Measurements from ENCODE around the gene BMPR1B.
A peak's percentile ranks its signal among the peaks of the same experiment; 100 is the strongest.

BMPR1B gene

DNA sequence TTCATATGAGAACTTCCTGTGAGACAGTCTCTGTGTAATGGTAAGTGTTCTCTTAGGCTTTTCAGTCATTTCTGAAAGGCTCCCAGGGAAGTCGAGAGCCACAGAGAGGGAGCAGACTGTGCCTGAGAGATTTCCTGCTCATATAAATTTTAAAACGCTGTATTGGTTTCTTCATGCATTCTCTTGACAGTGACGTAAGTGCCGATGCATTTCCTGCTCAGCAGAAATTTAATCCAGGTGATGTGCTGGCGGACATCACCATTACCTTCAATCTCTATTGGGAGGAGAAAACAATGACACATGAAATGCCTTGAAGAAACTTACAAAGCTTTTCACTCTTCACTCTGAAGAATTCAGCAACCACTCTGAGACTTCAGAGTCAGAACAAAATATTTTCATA is 383.6 kb downstream of the BMPR1B start:
- TF ChIP-seq CTCF (IDR thresholded peaks at IDR 0.05; ENCODE audit: low read depth, low read length): no peak
- H3K36me3 ChIP-seq: no peaks in the 10 kb centered on the region
- no peak overlapping the region for H3K4me3 ChIP-seq (ENCODE audit: low read depth, low read length)
- DNase-seq: no peak
- H3K27ac ChIP-seq: no peak overlapping the region
- H3K27me3 ChIP-seq (ENCODE audit: insufficient read depth, low read depth, severe bottlenecking): no peaks in the 10 kb centered on the region
- peaks cover 8% of the 10 kb centered on the region for H3K9me3 ChIP-seq (ENCODE audit: severe bottlenecking)

- H3K9me3 ChIP-seq (ENCODE audit: severe bottlenecking): peaks cover 8% of the 10 kb centered on the region
- TF ChIP-seq CTCF (IDR thresholded peaks at IDR 0.05; ENCODE audit: low read depth, low read length): no peak
Observed at GRCh38 chr4:95142932-95143331, 385.2 kb downstream of the BMPR1B start.

DNA sequence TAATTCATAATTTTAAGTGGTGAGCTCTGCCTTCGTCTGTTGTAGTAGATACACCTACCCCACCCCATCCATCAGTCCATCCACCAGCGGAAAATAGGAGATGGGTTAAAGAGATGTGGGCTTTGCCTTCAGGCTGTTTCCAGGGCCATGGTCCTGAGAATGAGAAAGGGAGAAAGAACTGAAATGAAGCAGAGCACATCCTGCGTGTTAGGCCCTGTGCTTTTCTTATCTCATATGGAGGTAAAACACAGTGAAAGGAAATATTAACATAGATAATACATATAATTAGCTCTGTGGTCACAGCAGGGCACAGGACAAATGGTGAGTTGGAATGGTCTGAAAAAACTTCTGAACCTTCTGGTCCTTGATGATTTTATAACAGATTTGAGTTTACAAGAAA is 393.5 kb downstream of the BMPR1B start:
- no peaks in the 10 kb centered on the region for H3K9me3 ChIP-seq (ENCODE audit: severe bottlenecking)
- no peaks in the 10 kb centered on the region for H3K27me3 ChIP-seq (ENCODE audit: insufficient read depth, low read depth, severe bottlenecking)
- TF ChIP-seq CTCF (IDR thresholded peaks at IDR 0.05; ENCODE audit: low read depth, low read length): no peak
- H3K4me3 ChIP-seq (ENCODE audit: low read depth, low read length): no peak overlapping the region
- H3K36me3 ChIP-seq: no peaks in the 10 kb centered on the region
- H3K27ac ChIP-seq: no peak overlapping the region
- no peak for DNase-seq

More at GRCh38 chr4:95142932-95143331, 385.2 kb downstream of the BMPR1B start:
- no peak for DNase-seq
- Histone ChIP-seq H3K4me3 (ENCODE audit: low read depth, low read length) (no peak overlapping the region), H3K27ac (no peak overlapping the region), H3K36me3 (no peaks in the 10 kb centered on the region), H3K27me3 (ENCODE audit: insufficient read depth, low read depth, severe bottlenecking) (no peaks in the 10 kb centered on the region)

DNA sequence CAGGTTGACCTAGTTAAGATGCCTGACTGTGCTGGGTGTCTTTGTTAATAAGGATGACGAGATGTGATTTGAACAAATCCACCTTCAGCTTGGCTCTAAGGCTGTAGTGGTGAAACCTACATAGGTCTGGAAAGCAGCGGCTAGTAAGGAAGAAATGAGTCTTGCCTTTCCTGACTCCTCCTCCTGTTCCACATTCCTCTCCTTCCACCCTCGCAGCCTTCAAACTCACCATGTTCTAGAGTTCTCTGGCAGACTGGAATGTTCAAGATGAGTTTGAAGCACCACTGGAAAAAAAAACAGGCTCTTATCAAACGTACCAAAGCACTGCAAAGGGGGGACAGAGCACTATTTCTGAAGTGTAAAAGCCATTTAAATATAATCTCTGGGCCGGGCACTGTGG is 395.4 kb downstream of the BMPR1B start:
- TF ChIP-seq CTCF (IDR thresholded peaks at IDR 0.05; ENCODE audit: low read depth, low read length): no peak
- Histone ChIP-seq H3K27ac (no peak overlapping the region), H3K4me3 (ENCODE audit: low read depth, low read length) (no peak overlapping the region), H3K36me3 (no peaks in the 10 kb centered on the region), H3K9me3 (ENCODE audit: severe bottlenecking) (no peaks in the 10 kb centered on the region), H3K27me3 (ENCODE audit: insufficient read depth, low read depth, severe bottlenecking) (no peaks in the 10 kb centered on the region)
- DNase-seq: no peak

- H3K4me3 ChIP-seq (ENCODE audit: low read depth, low read length): no peak overlapping the region
- no peak overlapping the region for H3K27ac ChIP-seq
- TF ChIP-seq CTCF (IDR thresholded peaks at IDR 0.05; ENCODE audit: low read depth, low read length): peak; percentile 34; the same call in 1 of the 2 replicates
- no peaks in the 10 kb centered on the region for H3K27me3 ChIP-seq (ENCODE audit: insufficient read depth, low read depth, severe bottlenecking)
- DNase-seq: no peak
- H3K9me3 ChIP-seq (ENCODE audit: severe bottlenecking): no peaks in the 10 kb centered on the region
- H3K36me3 ChIP-seq: no peaks in the 10 kb centered on the region
Observed at GRCh38 chr4:95155759-95156451, 398.1 kb downstream of the BMPR1B start.

DNA sequence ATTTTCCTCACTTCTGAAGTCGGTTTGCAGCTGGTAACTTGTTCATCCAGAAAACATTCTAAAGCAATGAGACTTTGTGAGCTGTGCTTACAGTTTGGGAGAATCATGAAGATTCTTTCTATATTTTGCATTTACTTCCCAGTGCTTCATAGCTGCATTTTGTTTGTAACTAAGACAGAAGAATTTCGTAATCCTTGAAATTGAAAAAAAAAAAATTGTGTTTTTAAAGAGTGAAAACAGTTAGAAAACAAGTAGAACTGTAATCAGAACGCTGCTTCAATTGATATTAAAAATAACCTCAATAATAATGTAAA is 398.7 kb downstream of the BMPR1B start:
- DNase-seq: no peak
- Histone ChIP-seq H3K36me3 (no peaks in the 10 kb centered on the region), H3K27ac (no peak overlapping the region), H3K9me3 (ENCODE audit: severe bottlenecking) (no peaks in the 10 kb centered on the region), H3K4me3 (ENCODE audit: low read depth, low read length) (no peak overlapping the region), H3K27me3 (ENCODE audit: insufficient read depth, low read depth, severe bottlenecking) (no peaks in the 10 kb centered on the region)
- TF ChIP-seq CTCF (IDR thresholded peaks at IDR 0.05; ENCODE audit: low read depth, low read length): no peak

Data from WERI-Rb-1 (cell line).